ENCODE results near the gene PTPN7.

Gene PTPN7

DNA sequence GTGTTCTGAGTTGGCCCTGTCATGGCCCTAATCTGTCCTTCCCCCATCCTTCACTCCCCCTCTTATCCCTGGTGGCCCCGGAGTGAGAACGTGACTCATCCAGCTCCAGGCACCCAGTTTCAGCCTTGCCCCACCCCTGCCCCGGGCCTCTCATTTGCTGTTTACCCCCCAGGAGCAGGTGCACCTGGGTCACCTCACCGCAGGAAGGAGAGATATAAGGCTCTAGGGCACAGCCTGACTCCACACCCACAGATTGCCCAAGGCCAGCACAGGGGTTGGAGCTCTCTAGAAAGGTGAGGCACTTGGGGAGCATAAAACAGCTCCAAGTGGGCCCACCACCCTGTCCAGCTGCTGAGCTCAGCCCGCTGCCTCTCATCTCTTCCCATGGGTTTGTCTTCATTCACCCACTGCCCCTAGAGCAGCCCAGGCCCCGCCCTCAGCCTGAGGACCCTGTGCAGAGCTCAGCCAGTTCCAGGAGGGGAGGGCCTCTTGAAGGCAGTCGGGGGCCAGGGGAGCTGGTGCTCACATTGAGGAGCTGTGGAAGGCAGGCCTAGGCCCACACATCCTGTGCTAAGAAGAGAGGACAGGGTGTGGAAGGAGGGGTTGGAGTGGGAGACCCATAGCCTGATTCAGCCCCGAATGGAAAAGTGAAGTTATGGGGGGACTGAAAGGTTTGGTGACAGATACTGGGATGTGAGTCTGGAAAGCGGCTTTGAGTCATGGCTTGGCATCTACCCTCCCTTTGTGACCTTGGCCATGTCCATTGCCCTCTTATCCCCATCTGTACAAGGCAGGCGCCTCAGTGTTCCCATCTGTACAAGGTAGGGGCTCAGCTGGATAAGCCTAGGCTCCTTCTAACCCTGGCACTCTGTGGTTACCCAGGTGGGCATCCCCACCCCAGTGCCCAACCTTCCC is 53.8 kb downstream of the PTPN7 start:
- Histone ChIP-seq H3K79me2 (ENCODE audit: insufficient read depth, low read length) (no peaks in the 10 kb centered on the region), H3F3A (ENCODE audit: low read depth) (no peaks in the 10 kb centered on the region), H3K9me3 (ENCODE audit: insufficient read depth, low read depth, low read length) (no peaks in the 10 kb centered on the region), H3K27me3 (ENCODE audit: insufficient read depth, low read length, poor library complexity, severe bottlenecking) (no peaks in the 10 kb centered on the region), H3K36me3 (ENCODE audit: insufficient read depth, low read length) (no peaks in the 10 kb centered on the region), H4K20me1 (ENCODE audit: insufficient read depth, low read length, poor library complexity, severe bottlenecking) (no peaks in the 10 kb centered on the region), H3K4me2 (ENCODE audit: low read depth, low read length, poor library complexity, severe bottlenecking) (no peak overlapping the region), H3K4me1 (ENCODE audit: insufficient read depth, low read length, poor library complexity, severe bottlenecking) (no peaks in the 10 kb centered on the region), H3K9ac (ENCODE audit: low read depth, low read length, poor library complexity, severe bottlenecking) (no peak overlapping the region), H3K4me3 (ENCODE audit: low read length, poor library complexity, severe bottlenecking) (no peak overlapping the region), H2AFZ (ENCODE audit: low read length) (no peak overlapping the region), H3K9me2 (replicated peaks; ENCODE audit: low read depth, low read length) (no peaks in the 10 kb centered on the region)
- TF ChIP-seq, protein P1, sequence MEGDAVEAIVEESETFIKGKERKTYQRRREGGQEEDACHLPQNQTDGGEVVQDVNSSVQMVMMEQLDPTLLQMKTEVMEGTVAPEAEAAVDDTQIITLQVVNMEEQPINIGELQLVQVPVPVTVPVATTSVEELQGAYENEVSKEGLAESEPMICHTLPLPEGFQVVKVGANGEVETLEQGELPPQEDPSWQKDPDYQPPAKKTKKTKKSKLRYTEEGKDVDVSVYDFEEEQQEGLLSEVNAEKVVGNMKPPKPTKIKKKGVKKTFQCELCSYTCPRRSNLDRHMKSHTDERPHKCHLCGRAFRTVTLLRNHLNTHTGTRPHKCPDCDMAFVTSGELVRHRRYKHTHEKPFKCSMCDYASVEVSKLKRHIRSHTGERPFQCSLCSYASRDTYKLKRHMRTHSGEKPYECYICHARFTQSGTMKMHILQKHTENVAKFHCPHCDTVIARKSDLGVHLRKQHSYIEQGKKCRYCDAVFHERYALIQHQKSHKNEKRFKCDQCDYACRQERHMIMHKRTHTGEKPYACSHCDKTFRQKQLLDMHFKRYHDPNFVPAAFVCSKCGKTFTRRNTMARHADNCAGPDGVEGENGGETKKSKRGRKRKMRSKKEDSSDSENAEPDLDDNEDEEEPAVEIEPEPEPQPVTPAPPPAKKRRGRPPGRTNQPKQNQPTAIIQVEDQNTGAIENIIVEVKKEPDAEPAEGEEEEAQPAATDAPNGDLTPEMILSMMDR (conservative IDR thresholded peaks at IDR 0.05; ENCODE audit: low read length), result no peak

DNA sequence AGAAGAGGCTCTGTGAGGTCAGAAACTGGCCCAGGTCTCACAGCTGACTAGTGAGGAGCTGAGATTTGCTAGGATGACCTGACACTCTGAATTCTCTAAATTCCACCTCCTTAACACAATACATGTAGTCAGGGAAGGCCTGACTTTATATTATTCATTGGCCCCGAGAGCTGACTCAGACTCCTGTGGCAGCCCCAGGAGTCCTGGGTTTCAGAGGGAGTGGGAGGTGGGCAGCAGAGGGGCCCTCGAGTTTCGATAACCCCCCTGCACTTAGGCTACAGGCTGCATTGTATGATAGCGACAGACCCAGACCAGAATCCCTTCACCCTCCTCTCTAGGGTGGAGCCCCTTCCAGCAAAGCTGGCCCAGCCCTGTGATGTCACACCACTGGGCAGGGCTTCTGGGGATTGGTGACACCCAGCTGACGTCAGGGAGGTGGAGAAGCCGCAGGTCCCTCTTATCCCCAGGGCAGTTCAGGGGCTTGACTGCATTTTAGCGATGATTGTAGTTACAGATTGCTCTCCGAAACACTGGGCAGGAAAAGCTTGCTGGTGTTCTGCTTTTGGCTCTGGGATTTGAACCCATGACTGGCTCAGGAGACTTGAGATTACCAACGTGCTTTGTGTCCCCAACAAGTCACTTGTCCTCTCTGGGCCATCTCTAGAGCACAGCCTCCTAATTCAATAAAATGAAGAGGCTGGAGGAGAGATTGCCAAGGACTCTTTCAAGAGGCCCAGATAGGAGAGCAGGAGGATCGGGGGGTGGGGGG is 54.6 kb downstream of the PTPN7 start:
- H3F3A ChIP-seq (ENCODE audit: low read depth), result no peaks in the 10 kb centered on the region
- H3K4me2 ChIP-seq (ENCODE audit: low read depth, low read length, poor library complexity, severe bottlenecking), result no peak overlapping the region
- H3K36me3 ChIP-seq (ENCODE audit: insufficient read depth, low read length), result no peaks in the 10 kb centered on the region
- no peak overlapping the region for H3K4me3 ChIP-seq (ENCODE audit: low read length, poor library complexity, severe bottlenecking)
- H3K27me3 ChIP-seq (ENCODE audit: insufficient read depth, low read length, poor library complexity, severe bottlenecking), result no peaks in the 10 kb centered on the region
- no peak overlapping the region for H3K9ac ChIP-seq (ENCODE audit: low read depth, low read length, poor library complexity, severe bottlenecking)
- no peaks in the 10 kb centered on the region for H3K9me2 ChIP-seq (replicated peaks; ENCODE audit: low read depth, low read length)
- H3K4me1 ChIP-seq (ENCODE audit: insufficient read depth, low read length, poor library complexity, severe bottlenecking), result no peaks in the 10 kb centered on the region
- TF ChIP-seq, protein P1 (conservative IDR thresholded peaks at IDR 0.05; ENCODE audit: low read length), result no peak
- no peak for TF ChIP-seq EZH2phosphoT487 (IDR thresholded peaks at IDR 0.05; ENCODE audit: borderline replicate concordance)
- no peak overlapping the region for H2AFZ ChIP-seq (ENCODE audit: low read length)
- H3K9me3 ChIP-seq (ENCODE audit: insufficient read depth, low read depth, low read length), result no peaks in the 10 kb centered on the region
- H4K20me1 ChIP-seq (ENCODE audit: insufficient read depth, low read length, poor library complexity, severe bottlenecking), result no peaks in the 10 kb centered on the region
- H3K79me2 ChIP-seq (ENCODE audit: insufficient read depth, low read length), result no peaks in the 10 kb centered on the region

DNA sequence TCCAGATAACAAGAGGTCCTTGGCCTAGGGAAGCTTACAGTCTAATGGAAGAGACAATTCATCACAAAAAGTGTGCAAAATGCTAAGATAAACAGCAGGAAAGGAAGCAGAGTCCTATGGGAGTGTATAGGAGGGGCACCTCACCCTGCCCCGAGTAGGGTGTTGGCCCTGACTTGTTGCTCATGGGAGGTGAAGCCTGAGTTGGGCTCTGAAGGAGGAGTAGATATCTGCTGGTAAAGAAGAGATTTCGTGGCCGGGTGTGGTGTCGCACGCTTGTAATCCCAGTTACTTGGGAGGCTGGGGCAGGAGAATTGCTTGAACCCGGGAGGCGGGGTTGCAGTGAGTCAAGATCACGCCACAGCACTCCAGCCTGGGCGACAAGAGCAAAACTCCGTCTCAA is 56.3 kb downstream of the PTPN7 start:
- no peaks in the 10 kb centered on the region for H3K9me3 ChIP-seq (ENCODE audit: insufficient read depth, low read depth, low read length)
- no peaks in the 10 kb centered on the region for H3K79me2 ChIP-seq (ENCODE audit: insufficient read depth, low read length)
- no peaks in the 10 kb centered on the region for H3K9me2 ChIP-seq (replicated peaks; ENCODE audit: low read depth, low read length)
- H2AFZ ChIP-seq (ENCODE audit: low read length), result no peak overlapping the region
- no peak overlapping the region for H3K9ac ChIP-seq (ENCODE audit: low read depth, low read length, poor library complexity, severe bottlenecking)
- TF ChIP-seq, protein P1 (conservative IDR thresholded peaks at IDR 0.05; ENCODE audit: low read length), result no peak
- TF ChIP-seq EZH2phosphoT487 (IDR thresholded peaks at IDR 0.05; ENCODE audit: borderline replicate concordance), result no peak
- no peaks in the 10 kb centered on the region for H3K36me3 ChIP-seq (ENCODE audit: insufficient read depth, low read length)
- H4K20me1 ChIP-seq (ENCODE audit: insufficient read depth, low read length, poor library complexity, severe bottlenecking), result no peaks in the 10 kb centered on the region
- no peak overlapping the region for H3K4me2 ChIP-seq (ENCODE audit: low read depth, low read length, poor library complexity, severe bottlenecking)
- no peak overlapping the region for H3K4me3 ChIP-seq (ENCODE audit: low read length, poor library complexity, severe bottlenecking)
- no peaks in the 10 kb centered on the region for H3K27me3 ChIP-seq (ENCODE audit: insufficient read depth, low read length, poor library complexity, severe bottlenecking)
- no peaks in the 10 kb centered on the region for H3K4me1 ChIP-seq (ENCODE audit: insufficient read depth, low read length, poor library complexity, severe bottlenecking)
- no peaks in the 10 kb centered on the region for H3F3A ChIP-seq (ENCODE audit: low read depth)
